T-helper 1 cell treated with Interleukin-12 subunit alpha and Interleukin-12 subunit beta and Interleukin-4 antibody, amounts not matched to agents 30 ng/mL and 1 ng/mL, for 36 hours (primary cell): Measurements from ENCODE around the gene PPT1. TPM values are rescaled to one million over a fixed set of nuclear protein-coding genes. Genes with fewer than 3 reads are reported as not detected.

ENCODE experiments used
- intact Hi-C: fragments of 100-400 bp; cut with micrococcal nuclease; formaldehyde crosslinking; loops from one replicate; pipeline ENCODE4 v1.15.1; 2024
- total RNA-seq: library from RNA; stranded (reverse); gene quantifications from 2 replicates; pipeline ENCODE4 v1.2.3, GENCODE V29; 2022

Gene PPT1
- total RNA-seq, 1 donor from 2014 or later, result 124 TPM

- intact Hi-C loops, result no loop called here
These were observed 62.2 kb downstream of the PPT1 start for GRCh38 chr1:40034869-40035268.

GRCh38 chr1:40032240-40032891 is 64.7 kb downstream of the PPT1 start:
- intact Hi-C loops, result loop anchor here (1.0 kb wide), 3 partner anchors 59 to 215 kb away; no protein-coding TSS in a partner anchor

- intact Hi-C loops, result no loop called here
These were observed 66.4 kb downstream of the PPT1 start for GRCh38 chr1:40030528-40031135.

- intact Hi-C loops, result no loop called here
These were observed 67.4 kb downstream of the PPT1 start for GRCh38 chr1:40029608-40030007.

GRCh38 chr1:40027647-40028046 is 69.4 kb downstream of the PPT1 start:
- intact Hi-C loops, result no loop called here

- intact Hi-C loops, result no loop called here
These were observed 72.4 kb downstream of the PPT1 start for GRCh38 chr1:40024671-40025070.

- intact Hi-C loops, result no loop called here
These were observed 73.6 kb downstream of the PPT1 start for GRCh38 chr1:40023379-40023944.

Other genes starting within 250 kb of the PPT1 start
- 16.7 and 20.1 TPM in 2 replicates for gene TRIT1, start 213.7 kb downstream of the PPT1 start, total RNA-seq
- 0.44 TPM in 1 of 2 replicates, not detected in the other for gene MYCL, start 195.3 kb downstream of the PPT1 start, total RNA-seq
- 6.0 and 6.2 TPM in 2 replicates for gene MFSD2A, start 142.1 kb downstream of the PPT1 start, total RNA-seq
- 734 and 757 TPM in 2 replicates for gene CAP1, start 56.5 kb downstream of the PPT1 start, total RNA-seq
- 20.3 and 21.5 TPM in 2 replicates for gene RLF, start 64.1 kb upstream of the PPT1 start, total RNA-seq
- gene TMCO2, start 150.7 kb upstream of the PPT1 start, total RNA-seq, result 0.83 TPM in 1 of 2 replicates, not detected in the other
- 39.5 and 40.5 TPM in 2 replicates for gene ZMPSTE24, start 161.0 kb upstream of the PPT1 start, total RNA-seq
- 23.9 and 24.0 TPM in 2 replicates for gene COL9A2, start 220.0 kb upstream of the PPT1 start, total RNA-seq